Measurements from ENCODE around the gene EVI2B.

The EVI2B gene

DNA sequence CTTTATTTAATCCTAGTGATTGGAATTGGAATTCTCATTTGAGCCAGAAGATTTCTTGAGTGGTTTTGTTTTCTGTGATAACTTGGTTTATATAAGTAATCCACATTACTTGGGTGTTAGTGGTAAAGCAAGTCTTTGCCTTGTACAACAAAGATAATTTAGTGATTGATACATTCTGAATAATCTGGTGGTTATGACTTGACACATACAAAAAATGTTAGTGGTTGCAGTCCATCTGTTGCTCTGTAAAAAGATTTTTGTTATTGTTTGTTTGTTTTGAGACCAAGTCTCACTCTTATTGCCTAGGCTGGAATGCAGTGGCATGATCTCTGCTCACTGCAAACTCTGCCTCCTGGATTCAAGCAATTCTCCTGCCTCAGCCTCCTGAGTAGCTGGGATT is 30.0 kb downstream of the EVI2B start:
- Histone ChIP-seq H3K9me2 (replicated peaks; ENCODE audit: insufficient read depth, low read length) (no peaks in the 10 kb centered on the region), H3F3A (ENCODE audit: insufficient read depth, low read length) (no peaks in the 10 kb centered on the region), H3K4me1 (ENCODE audit: low read length) (no peaks in the 10 kb centered on the region), H3K9ac (ENCODE audit: low read length) (no peak overlapping the region), H3K79me2 (ENCODE audit: low read length) (no peaks in the 10 kb centered on the region), H3K36me3 (replicated peaks; ENCODE audit: insufficient read depth, low read length) (no peaks in the 10 kb centered on the region), H4K20me1 (ENCODE audit: insufficient read depth, low read length) (no peaks in the 10 kb centered on the region), H3K4me2 (ENCODE audit: low read depth, low read length) (no peak overlapping the region), H3K9me3 (replicated peaks; ENCODE audit: insufficient read depth, low read length) (no peaks in the 10 kb centered on the region), H3K4me3 (ENCODE audit: low read length) (no peak overlapping the region), H2AFZ (ENCODE audit: low read length) (no peak overlapping the region), H3K27ac (ENCODE audit: low read length) (no peak overlapping the region), H3K27me3 (replicated peaks; ENCODE audit: insufficient read depth, low read length) (no peaks in the 10 kb centered on the region)
- DNase-seq: no peak
- TF ChIP-seq EZH2phosphoT487 (IDR thresholded peaks at IDR 0.05; ENCODE audit: low read length) (no peak), EZH2 (optimal IDR thresholded peaks at IDR 0.05; ENCODE audit: low read depth, low read length) (no peak)
- TF ChIP-seq, protein P1, sequence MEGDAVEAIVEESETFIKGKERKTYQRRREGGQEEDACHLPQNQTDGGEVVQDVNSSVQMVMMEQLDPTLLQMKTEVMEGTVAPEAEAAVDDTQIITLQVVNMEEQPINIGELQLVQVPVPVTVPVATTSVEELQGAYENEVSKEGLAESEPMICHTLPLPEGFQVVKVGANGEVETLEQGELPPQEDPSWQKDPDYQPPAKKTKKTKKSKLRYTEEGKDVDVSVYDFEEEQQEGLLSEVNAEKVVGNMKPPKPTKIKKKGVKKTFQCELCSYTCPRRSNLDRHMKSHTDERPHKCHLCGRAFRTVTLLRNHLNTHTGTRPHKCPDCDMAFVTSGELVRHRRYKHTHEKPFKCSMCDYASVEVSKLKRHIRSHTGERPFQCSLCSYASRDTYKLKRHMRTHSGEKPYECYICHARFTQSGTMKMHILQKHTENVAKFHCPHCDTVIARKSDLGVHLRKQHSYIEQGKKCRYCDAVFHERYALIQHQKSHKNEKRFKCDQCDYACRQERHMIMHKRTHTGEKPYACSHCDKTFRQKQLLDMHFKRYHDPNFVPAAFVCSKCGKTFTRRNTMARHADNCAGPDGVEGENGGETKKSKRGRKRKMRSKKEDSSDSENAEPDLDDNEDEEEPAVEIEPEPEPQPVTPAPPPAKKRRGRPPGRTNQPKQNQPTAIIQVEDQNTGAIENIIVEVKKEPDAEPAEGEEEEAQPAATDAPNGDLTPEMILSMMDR (IDR thresholded peaks at IDR 0.05; ENCODE audit: low read length): no peak

DNA sequence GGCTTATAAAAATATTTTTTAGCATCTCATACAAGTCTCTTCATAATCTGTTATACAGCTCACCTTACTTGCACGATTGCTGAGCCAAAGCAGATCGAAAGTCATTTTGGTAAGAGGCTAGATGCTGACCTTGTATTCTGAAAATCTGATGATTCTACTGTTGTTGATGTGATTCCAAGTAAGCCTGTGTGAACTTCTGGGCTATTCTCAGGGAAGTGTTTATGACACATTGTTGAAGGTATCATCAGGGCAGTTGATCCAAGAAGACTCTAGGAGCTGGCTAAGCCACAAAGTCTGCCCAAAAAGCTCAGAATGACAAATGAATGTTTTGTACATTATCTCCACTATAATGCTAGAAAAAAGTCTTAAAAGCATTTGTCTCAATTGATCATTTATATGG is 32.8 kb downstream of the EVI2B start:
- TF ChIP-seq EZH2 (optimal IDR thresholded peaks at IDR 0.05; ENCODE audit: low read depth, low read length) (no peak), EZH2phosphoT487 (IDR thresholded peaks at IDR 0.05; ENCODE audit: low read length) (no peak)
- TF ChIP-seq, protein P1 (IDR thresholded peaks at IDR 0.05; ENCODE audit: low read length): no peak
- no peaks in the 10 kb centered on the region for H3K4me1 ChIP-seq (ENCODE audit: low read length)
- no peak overlapping the region for H3K4me3 ChIP-seq (ENCODE audit: low read length)
- no peak overlapping the region for H3K27ac ChIP-seq (ENCODE audit: low read length)
- H2AFZ ChIP-seq (ENCODE audit: low read length): no peak overlapping the region
- no peaks in the 10 kb centered on the region for H3F3A ChIP-seq (ENCODE audit: insufficient read depth, low read length)
- no peaks in the 10 kb centered on the region for H4K20me1 ChIP-seq (ENCODE audit: insufficient read depth, low read length)
- H3K36me3 ChIP-seq (replicated peaks; ENCODE audit: insufficient read depth, low read length): no peaks in the 10 kb centered on the region
- no peaks in the 10 kb centered on the region for H3K9me2 ChIP-seq (replicated peaks; ENCODE audit: insufficient read depth, low read length)
- no peaks in the 10 kb centered on the region for H3K9me3 ChIP-seq (replicated peaks; ENCODE audit: insufficient read depth, low read length)
- H3K9ac ChIP-seq (ENCODE audit: low read length): no peak overlapping the region
- no peaks in the 10 kb centered on the region for H3K27me3 ChIP-seq (replicated peaks; ENCODE audit: insufficient read depth, low read length)
- no peak overlapping the region for H3K4me2 ChIP-seq (ENCODE audit: low read depth, low read length)
- DNase-seq: no peak
- no peaks in the 10 kb centered on the region for H3K79me2 ChIP-seq (ENCODE audit: low read length)

DNA sequence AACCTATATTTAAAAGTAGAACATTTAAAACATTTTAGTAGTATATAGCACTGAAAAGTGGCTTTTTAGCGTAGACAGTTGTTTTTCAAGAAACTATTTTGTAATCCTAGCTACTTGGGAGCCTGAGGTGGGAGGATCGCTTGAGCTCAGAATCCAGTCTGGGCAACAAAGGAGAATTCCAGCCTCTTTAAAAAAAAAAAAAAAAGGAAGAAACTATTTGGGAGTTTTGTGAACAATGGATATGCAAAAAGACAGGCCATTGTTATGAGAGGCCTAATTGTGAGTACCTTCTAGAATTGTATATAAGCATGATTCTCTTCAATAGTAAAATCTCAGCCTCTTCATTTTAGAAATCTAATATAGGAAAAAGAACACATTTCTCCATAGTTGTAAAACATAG is 34.5 kb downstream of the EVI2B start:
- Histone ChIP-seq H3F3A (ENCODE audit: insufficient read depth, low read length) (no peaks in the 10 kb centered on the region), H3K4me3 (ENCODE audit: low read length) (no peak overlapping the region), H4K20me1 (ENCODE audit: insufficient read depth, low read length) (no peaks in the 10 kb centered on the region), H3K4me1 (ENCODE audit: low read length) (no peaks in the 10 kb centered on the region), H3K27me3 (replicated peaks; ENCODE audit: insufficient read depth, low read length) (no peaks in the 10 kb centered on the region), H3K27ac (ENCODE audit: low read length) (no peak overlapping the region), H3K79me2 (ENCODE audit: low read length) (no peaks in the 10 kb centered on the region), H3K9ac (ENCODE audit: low read length) (no peak overlapping the region), H2AFZ (ENCODE audit: low read length) (no peak overlapping the region), H3K9me3 (replicated peaks; ENCODE audit: insufficient read depth, low read length) (no peaks in the 10 kb centered on the region), H3K9me2 (replicated peaks; ENCODE audit: insufficient read depth, low read length) (no peaks in the 10 kb centered on the region), H3K4me2 (ENCODE audit: low read depth, low read length) (no peak overlapping the region), H3K36me3 (replicated peaks; ENCODE audit: insufficient read depth, low read length) (no peaks in the 10 kb centered on the region)
- TF ChIP-seq, protein P1 (IDR thresholded peaks at IDR 0.05; ENCODE audit: low read length): no peak
- no peak for TF ChIP-seq EZH2 (optimal IDR thresholded peaks at IDR 0.05; ENCODE audit: low read depth, low read length)
- TF ChIP-seq EZH2phosphoT487 (IDR thresholded peaks at IDR 0.05; ENCODE audit: low read length): no peak
- DNase-seq: no peak

Data from MM.1S (cell line).